NCI-H2227 (cell line): Measurements from ENCODE around the gene CDY2B.
"Not testable (repeated sequence)": the region's sequence is repeated elsewhere in the genome, so short reads cannot be mapped to it uniquely, and the experiment has no call there.

ENCODE experiments used
- DNase-seq: peaks from one replicate; lab custom pipeline; 2025; ENCODE audit not compliant: unreplicated experiment; lab: John Stamatoyannopoulos, UW

Gene CDY2B

GRCh38 chrY:17880120-17880519, at the start of gene CDY2B:
Gene CDY2B (minus strand): TSS chrY:17880220. CDS start chrY:17879892, 328 bp downstream.
- DNase-seq: not testable (repeated sequence)

GRCh38 chrY:17908009-17908408, 28.0 kb upstream of the CDY2B start:
- not testable (repeated sequence) for DNase-seq

GRCh38 chrY:17907351-17907750, 27.3 kb upstream of the CDY2B start:
- DNase-seq: not testable (repeated sequence)

DNA sequence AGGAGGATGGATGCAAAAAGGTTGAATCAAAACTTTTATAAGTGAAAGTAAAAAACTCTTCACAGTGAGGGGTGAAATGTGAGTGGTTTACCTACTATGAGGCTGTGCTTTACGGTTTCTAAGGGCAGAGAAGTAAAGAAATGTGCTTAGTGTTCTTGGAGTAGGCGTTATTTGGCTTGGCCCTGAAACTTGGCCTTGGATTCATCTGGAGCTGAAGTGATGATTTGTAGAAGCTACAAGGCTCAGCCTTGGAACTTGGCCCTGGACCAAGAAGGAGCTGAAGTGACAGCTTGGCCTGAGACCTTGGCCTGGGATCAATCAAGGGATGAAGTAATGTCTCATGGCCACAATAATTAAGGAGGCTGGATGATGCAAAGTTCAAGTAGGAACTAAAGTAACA, 1.7 kb upstream of the CDY2B start:
- not testable (repeated sequence) for DNase-seq

DNA sequence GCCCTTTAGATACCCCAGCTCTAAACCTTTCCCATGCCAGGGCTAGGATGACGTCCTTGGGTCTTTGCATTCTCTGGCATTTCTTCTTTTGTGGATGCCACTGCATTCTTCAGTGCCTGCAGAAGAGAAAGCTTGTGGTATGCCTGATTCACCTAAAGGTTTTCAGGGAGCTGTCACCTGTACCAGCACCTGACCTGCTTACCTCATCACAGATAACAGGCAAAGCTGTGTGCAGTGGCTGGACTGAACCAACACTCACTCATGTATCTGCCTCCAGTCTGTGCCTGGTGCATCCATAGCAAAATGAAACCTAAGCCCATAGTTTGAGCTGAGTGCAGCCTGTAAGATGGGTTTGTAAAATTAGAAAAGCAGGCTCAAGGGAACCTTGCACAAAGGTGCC, 3.3 kb downstream of the CDY2B start:
- not testable (repeated sequence) for DNase-seq

DNA sequence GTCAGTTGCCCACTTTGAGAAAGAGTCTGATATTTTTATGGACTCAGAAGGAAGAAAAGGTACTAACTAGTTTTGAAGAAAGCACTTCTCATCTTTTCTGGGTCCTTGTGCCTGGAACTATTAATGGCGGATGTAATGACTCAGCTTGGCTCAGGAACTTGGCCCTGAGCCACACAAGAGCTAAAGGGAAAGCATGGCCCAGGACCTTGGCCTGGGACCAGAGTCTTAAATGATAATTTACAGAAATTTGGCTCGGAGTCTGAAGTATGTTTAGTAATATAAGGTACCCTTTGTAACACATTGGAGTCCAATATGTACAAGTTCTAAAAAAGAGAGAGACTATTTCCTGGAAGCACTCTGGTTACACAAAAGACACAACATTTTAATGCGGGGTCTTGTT, 4.6 kb downstream of the CDY2B start:
- DNase-seq: not testable (repeated sequence)

GRCh38 chrY:17871194-17871903, 8.7 kb downstream of the CDY2B start:
- DNase-seq: not testable (repeated sequence)

- DNase-seq: not testable (repeated sequence)
Observed at GRCh38 chrY:17870737-17871136, 9.3 kb downstream of the CDY2B start.

- DNase-seq: not testable (repeated sequence)
Observed at GRCh38 chrY:17867850-17868249, 12.2 kb downstream of the CDY2B start.

- not testable (repeated sequence) for DNase-seq
Observed at GRCh38 chrY:17860634-17861033, 19.4 kb downstream of the CDY2B start.

GRCh38 chrY:17856963-17857848, 22.8 kb downstream of the CDY2B start:
- DNase-seq: not testable (repeated sequence)

GRCh38 chrY:17856508-17856907, 23.5 kb downstream of the CDY2B start:
- DNase-seq: not testable (repeated sequence)

GRCh38 chrY:17849131-17849530, 30.9 kb downstream of the CDY2B start:
- DNase-seq: not testable (repeated sequence)

- not testable (repeated sequence) for DNase-seq
Observed at GRCh38 chrY:17832149-17832548, 47.9 kb downstream of the CDY2B start.
